Mucosa of descending colon (tissue), 3 donors: ENCODE measurements around the gene VPS45. TPM values are rescaled to one million over a fixed set of nuclear protein-coding genes. Genes with fewer than 3 reads are reported as not detected.

ENCODE experiments used
- ATAC-seq: fragments of 200-7000 bp; cut with Tn5 transposase; one replicate; pipeline ENCODE4 v1.9.1; 2020; ENCODE audit warnings: mild to moderate bottlenecking, moderate library complexity
- DNase-seq, 3 donors: peaks; one replicate each; pipeline ENCODE4 v3.0.0-alpha.2; 2020
- H3K36me3 ChIP-seq: fragments of 200-600 bp; one replicate; pipeline ENCODE4 v1.8.0; 2021; ENCODE audit warnings: low read depth, mild to moderate bottlenecking
- H3K4me1 ChIP-seq: fragments of 200-600 bp; one replicate; pipeline ENCODE4 v1.8.0; 2021; ENCODE audit warnings: low read depth, mild to moderate bottlenecking
- H3K4me3 ChIP-seq: fragments of 200-600 bp; one replicate; pipeline ENCODE4 v1.8.0; 2021; ENCODE audit warnings: mild to moderate bottlenecking
- H3K9me3 ChIP-seq: fragments of 200-600 bp; one replicate; pipeline ENCODE4 v1.8.0; 2021; ENCODE audit warnings: mild to moderate bottlenecking
- CTCF ChIP-seq: fragments of 200-600 bp; IDR thresholded peaks from one replicate; pipeline ENCODE4 v1.8.0; 2022; ENCODE audit warnings: antibody characterized with exemption, mild to moderate bottlenecking
- intact Hi-C, 2 donors: fragments of 100-400 bp; cut with DNase I in 1 of 2; cut with micrococcal nuclease in 1 of 2; formaldehyde crosslinking; loops; one replicate each; pipeline versions ENCODE4 v1.11.0 to v1.11.1; 2022; cut with DNase I, micrococcal nuclease
- total RNA-seq, 3 donors: library from RNA; stranded (reverse); fragmentation: NEBNext Ultra II Directional in 2 of 3; extraction: Animal tissue kit (Norgen Biotek cat#: 25700) in 2 of 3; gene quantifications; one replicate each; pipeline versions ENCODE4 v1.2.1 to v1.2.4, GENCODE V29; 2021 to 2023
- donor health status: DM: no; HTN: no; CAD: no; lungs with moderate emphysema.
- donor health status: DM: no; HTN: no; CAD: no.
- donor health status: DM: no; HTN: yes; CAD: no.

VPS45 gene
- total RNA-seq, 3 donors from 2014 or later = 28.3 to 43.4 (median 33.6) TPM

- Histone ChIP-seq H3K4me1 (no peaks in the 10 kb centered on the region), H3K9me3 (no peaks in the 10 kb centered on the region), H3K4me3 (no peak overlapping the region), H3K36me3 (no peaks in the 10 kb centered on the region)
- ATAC-seq (no peak), DNase-seq (no peak)
- intact Hi-C loops = loop anchor here (10.0 kb wide), 2 partner anchors 88 to 198 kb away; no protein-coding TSS in a partner anchor
- TF ChIP-seq CTCF = no peak
These were observed 94.9 kb downstream of the VPS45 start for GRCh38 chr1:150162582-150162861.

- TF ChIP-seq CTCF = no peak
- intact Hi-C loops = loop anchor here (10.0 kb wide), 2 partner anchors 88 to 198 kb away; no protein-coding TSS in a partner anchor
- peak; percentile 65 to 81 (median 81) for DNase-seq
- no peaks in the 10 kb centered on the region for H3K9me3 ChIP-seq
- no peaks in the 10 kb centered on the region for H3K36me3 ChIP-seq
- no peak overlapping the region for H3K4me3 ChIP-seq
- no peaks in the 10 kb centered on the region for H3K4me1 ChIP-seq
- peak; percentile 86 for ATAC-seq
These were observed 95.5 kb downstream of the VPS45 start for GRCh38 chr1:150162862-150163706.

- DNase-seq (no peak), ATAC-seq (no peak)
- intact Hi-C loops = loop anchor here (10.0 kb wide), 2 partner anchors 89 to 199 kb away; no protein-coding TSS in a partner anchor
- Histone ChIP-seq H3K36me3 (no peaks in the 10 kb centered on the region), H3K9me3 (no peaks in the 10 kb centered on the region), H3K4me3 (no peak overlapping the region), H3K4me1 (no peaks in the 10 kb centered on the region)
- TF ChIP-seq CTCF = no peak
These were observed 96.6 kb downstream of the VPS45 start for GRCh38 chr1:150164224-150164623.

- H3K4me3 ChIP-seq = no peak overlapping the region
- H3K9me3 ChIP-seq = no peaks in the 10 kb centered on the region
- H3K4me1 ChIP-seq = no peaks in the 10 kb centered on the region
- TF ChIP-seq CTCF = no peak
- intact Hi-C loops = loop anchor here (10.0 kb wide), 2 partner anchors 90 to 200 kb away; no protein-coding TSS in a partner anchor
- DNase-seq (no peak), ATAC-seq (no peak)
- no peaks in the 10 kb centered on the region for H3K36me3 ChIP-seq
These were observed 97.2 kb downstream of the VPS45 start for GRCh38 chr1:150164779-150165178.

- intact Hi-C loops = loop anchor here (10.0 kb wide), 2 partner anchors 91 to 201 kb away; no protein-coding TSS in a partner anchor
- peak in 2 of 3 donors; percentile 58 to 70 for DNase-seq
These were observed 98.3 kb downstream of the VPS45 start for GRCh38 chr1:150165622-150166612.

More at GRCh38 chr1:150165622-150166612, 98.3 kb downstream of the VPS45 start:
- TF ChIP-seq CTCF = peak; percentile 20
- ATAC-seq = peak; percentile 22
- no peaks in the 10 kb centered on the region for H3K36me3 ChIP-seq
- H3K4me1 ChIP-seq = no peaks in the 10 kb centered on the region
- no peaks in the 10 kb centered on the region for H3K9me3 ChIP-seq
- H3K4me3 ChIP-seq = no peak overlapping the region
